Inflammatory macrophage treated with lipopolysaccharide for 4 hours (primary cell): ENCODE measurements around the gene ITGA7.

Experiments
- DNase-seq: peaks from one replicate; pipeline ENCODE4 v3.0.0-alpha.2; 2020

ITGA7 gene

DNA sequence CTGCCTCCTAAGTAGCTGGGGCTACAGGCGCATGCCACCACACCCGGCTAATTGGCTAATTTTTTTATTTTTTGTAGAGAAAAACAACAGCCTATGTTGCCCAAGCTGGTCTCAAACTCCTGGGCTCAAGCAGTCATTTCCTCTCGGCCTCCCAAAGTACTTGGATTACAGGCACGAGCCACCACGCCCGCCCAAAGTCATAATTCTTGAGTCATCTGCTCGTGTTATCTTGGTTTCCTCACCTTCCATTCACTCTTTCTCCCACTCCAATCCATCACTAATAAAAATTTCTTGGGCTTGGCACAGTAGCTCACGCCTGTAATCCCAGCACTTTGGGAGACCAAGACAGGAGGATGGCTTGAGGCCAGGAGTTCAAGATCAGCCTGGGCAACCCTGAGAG is 32.0 kb downstream of the ITGA7 start:
- peak; percentile 77 for DNase-seq

GRCh38 chr12:55673638-55674037 is 34.1 kb downstream of the ITGA7 start:
- peak; percentile 72 for DNase-seq

GRCh38 chr12:55671746-55672145 is 36.0 kb downstream of the ITGA7 start:
- DNase-seq: no peak

GRCh38 chr12:55670276-55670675 is 37.4 kb downstream of the ITGA7 start:
- DNase-seq: no peak

DNA sequence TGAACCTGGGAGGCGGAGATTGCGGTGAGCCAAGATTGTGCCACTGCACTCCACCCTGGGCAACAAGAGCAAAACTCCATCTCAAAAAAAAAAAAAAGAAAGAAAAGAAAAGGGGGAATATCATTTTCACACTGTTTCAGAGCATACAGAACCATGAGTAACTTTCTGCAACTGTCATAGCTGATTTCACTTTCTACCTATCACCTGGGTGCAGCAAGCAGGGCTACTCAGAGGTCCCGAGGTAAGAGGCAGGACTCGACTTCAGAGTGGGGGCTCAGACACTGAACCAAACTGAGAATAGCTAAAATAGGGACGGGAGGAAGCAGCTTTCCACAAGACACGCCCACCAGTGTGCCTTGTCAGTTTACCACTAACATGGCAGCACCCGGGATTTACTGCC is 41.2 kb downstream of the ITGA7 start:
- DNase-seq: no peak

GRCh38 chr12:55664826-55665225 is 42.9 kb downstream of the ITGA7 start:
- no peak for DNase-seq

- no peak for DNase-seq
Observed at GRCh38 chr12:55663391-55663790, 44.3 kb downstream of the ITGA7 start.

- DNase-seq: peak; percentile 45
Observed at GRCh38 chr12:55659486-55660385, 48.0 kb downstream of the ITGA7 start.

- DNase-seq: no peak
Observed at GRCh38 chr12:55658635-55659391, 48.9 kb downstream of the ITGA7 start.

GRCh38 chr12:55658212-55658611 is 49.5 kb downstream of the ITGA7 start:
- DNase-seq: no peak

DNA sequence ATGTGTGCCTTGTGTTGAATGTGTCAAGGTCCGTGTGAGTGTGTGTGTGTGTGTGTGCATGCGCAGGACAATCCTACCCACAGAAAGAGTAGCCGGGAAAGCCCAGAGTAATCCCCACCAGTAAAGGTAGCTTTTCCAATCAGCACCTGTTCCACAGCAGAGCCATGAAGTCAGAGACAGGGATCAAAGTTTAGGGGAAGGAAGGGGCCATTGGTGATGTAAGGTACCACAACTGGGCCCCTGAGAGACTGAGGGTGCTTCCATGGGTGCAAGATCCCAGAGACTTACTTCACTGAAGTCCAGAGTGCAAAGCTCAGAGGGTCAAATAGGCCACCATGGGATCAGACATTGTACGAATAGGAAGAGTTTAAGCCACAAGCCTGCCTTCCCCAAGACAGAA is 50.5 kb downstream of the ITGA7 start:
- DNase-seq: no peak

GRCh38 chr12:55654511-55655214 is 53.0 kb downstream of the ITGA7 start:
- DNase-seq: no peak

DNA sequence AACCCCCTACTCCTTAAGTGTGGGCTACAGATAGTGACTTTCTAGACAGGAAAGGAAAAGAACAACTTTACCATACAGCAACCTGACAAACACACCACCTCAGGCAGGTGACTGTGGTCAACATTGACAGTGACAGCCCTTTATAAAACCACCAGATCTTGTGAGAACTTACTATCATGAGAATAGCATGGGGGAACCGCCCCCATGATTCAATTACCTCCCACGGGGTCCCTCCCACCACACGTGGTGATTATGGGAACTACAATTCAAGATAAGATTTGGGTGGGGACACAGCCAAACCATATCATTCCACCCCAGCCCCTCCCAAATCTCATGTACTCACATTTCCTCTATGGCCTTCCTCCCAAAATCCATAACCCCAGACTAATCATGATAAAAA is 54.7 kb downstream of the ITGA7 start:
- DNase-seq: no peak

GRCh38 chr12:55652352-55652751 is 55.4 kb downstream of the ITGA7 start:
- DNase-seq: peak; percentile 64

DNA sequence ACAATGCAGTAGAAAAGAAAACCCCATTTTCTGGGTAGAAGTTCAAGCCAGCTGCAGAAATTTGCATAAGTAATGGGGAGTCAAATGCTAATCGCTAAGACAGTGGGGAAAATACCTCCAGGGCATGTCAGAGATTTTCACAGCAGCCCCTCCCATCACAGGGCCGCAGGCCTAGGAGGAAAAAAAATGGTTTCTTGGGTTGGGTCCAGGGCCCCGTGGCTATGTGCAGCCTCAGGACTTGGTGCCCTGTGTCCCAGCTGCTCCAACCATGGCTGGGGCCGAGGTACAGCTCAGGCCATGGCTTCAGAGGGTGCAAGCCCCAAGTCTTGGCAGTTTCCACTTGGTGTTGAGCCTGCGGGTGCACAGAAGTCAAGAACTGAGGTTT is 56.4 kb downstream of the ITGA7 start:
- no peak for DNase-seq

GRCh38 chr12:55650620-55651298 is 56.9 kb downstream of the ITGA7 start:
- DNase-seq: peak; percentile 87

GRCh38 chr12:55647027-55647426 is 60.7 kb downstream of the ITGA7 start:
- DNase-seq: no peak

DNA sequence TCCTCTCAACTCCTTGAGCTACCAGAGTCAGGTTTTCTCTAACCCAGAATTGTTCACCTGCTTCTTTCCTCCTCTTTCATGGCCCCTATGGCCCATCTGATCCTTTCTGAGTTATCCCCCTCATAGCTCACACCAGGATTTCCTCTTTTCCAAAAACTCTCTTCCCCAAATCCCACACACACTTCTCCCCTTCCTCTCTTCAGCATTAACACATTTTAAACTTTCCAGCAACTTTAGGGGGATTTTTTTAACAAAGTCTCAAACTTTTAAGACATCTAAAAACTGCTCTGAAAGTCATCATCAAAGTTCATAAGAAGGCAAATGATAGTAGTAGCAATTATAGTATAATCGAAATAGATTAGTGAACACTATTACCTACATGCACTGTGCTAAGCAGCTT is 63.1 kb downstream of the ITGA7 start:
- DNase-seq: peak; percentile 16

GRCh38 chr12:55642669-55643068 is 65.0 kb downstream of the ITGA7 start:
- peak; percentile 83 for DNase-seq

DNA sequence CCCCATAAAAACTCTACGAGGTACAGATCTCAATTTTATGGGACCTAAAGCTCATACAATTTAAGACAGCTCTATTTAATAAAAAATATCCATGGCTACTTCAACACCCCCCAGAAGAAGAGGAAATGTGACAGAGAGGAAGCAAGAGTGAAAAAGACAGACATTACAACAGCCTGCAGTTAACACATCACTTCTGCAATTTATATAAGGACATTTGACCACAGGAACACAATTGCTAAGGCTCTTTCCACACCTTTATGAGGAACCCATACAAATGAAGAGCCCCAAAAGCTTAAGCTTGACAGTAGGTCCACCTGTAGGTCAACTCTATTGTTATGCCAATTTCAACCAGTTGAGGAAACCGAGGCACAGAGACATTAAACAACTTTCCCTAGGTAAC is 65.4 kb downstream of the ITGA7 start:
- peak; percentile 93 for DNase-seq

GRCh38 chr12:55641595-55641994 is 66.1 kb downstream of the ITGA7 start:
- DNase-seq: no peak

- DNase-seq: no peak
Observed at GRCh38 chr12:55637467-55637866, 70.2 kb downstream of the ITGA7 start.

GRCh38 chr12:55636853-55637252 is 70.9 kb downstream of the ITGA7 start, which contains the start of gene OR10P1:
Gene OR10P1, plus strand, starts transcription at chr12:55636892. Its CDS starts 0 bp downstream, at chr12:55636892.
- DNase-seq: no peak
